SU-DHL-6 (cell line): ENCODE measurements around the gene PPEF2.

Experiments
- EZH2phosphoT487 ChIP-seq: fragments of 200-600 bp; sonication (generic), shearing (Covaris generic); conservative IDR thresholded peaks from 2 replicates; pipeline ENCODE4 v1.6.1; 2018; ENCODE audit warnings: mild to moderate bottlenecking, antibody characterized with exemption, low read length, moderate library complexity, mixed read lengths
- TF ChIP-seq, protein P1 (sequence below): fragments of 200-600 bp; sonication (generic); IDR thresholded peaks from one replicate; pipeline ENCODE4 v1.5.1; 2017; ENCODE audit warnings: antibody characterized with exemption, mild to moderate bottlenecking, low read length, moderate library complexity; ENCODE audit not compliant: insufficient read depth, poor library complexity, severe bottlenecking

- TF ChIP-seq, protein P1, sequence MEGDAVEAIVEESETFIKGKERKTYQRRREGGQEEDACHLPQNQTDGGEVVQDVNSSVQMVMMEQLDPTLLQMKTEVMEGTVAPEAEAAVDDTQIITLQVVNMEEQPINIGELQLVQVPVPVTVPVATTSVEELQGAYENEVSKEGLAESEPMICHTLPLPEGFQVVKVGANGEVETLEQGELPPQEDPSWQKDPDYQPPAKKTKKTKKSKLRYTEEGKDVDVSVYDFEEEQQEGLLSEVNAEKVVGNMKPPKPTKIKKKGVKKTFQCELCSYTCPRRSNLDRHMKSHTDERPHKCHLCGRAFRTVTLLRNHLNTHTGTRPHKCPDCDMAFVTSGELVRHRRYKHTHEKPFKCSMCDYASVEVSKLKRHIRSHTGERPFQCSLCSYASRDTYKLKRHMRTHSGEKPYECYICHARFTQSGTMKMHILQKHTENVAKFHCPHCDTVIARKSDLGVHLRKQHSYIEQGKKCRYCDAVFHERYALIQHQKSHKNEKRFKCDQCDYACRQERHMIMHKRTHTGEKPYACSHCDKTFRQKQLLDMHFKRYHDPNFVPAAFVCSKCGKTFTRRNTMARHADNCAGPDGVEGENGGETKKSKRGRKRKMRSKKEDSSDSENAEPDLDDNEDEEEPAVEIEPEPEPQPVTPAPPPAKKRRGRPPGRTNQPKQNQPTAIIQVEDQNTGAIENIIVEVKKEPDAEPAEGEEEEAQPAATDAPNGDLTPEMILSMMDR: no peak
- TF ChIP-seq EZH2phosphoT487: no peak
These were observed 18.1 kb upstream of the PPEF2 start for GRCh38 chr4:75920327-75920726.
